NOMO-1 (cell line): Measurements from ENCODE around the gene ATG2A.

Source experiments
- DNase-seq, 2 experiments: peaks; one replicate each; lab custom pipeline; 2025; ENCODE audit not compliant: unreplicated experiment in 2 of 2; lab: John Stamatoyannopoulos, UW

ATG2A gene

GRCh38 chr11:64916775-64917662 is at the start of gene ATG2A:
Gene ATG2A (minus strand): TSS chr11:64917209. CDS start chr11:64917135, 74 bp downstream.
- peak; percentile 100 for DNase-seq

GRCh38 chr11:64963072-64963631 is 46.1 kb upstream of the ATG2A start:
- no peak for DNase-seq

- no peak for DNase-seq
Observed at GRCh38 chr11:64960719-64961118, 43.7 kb upstream of the ATG2A start.

GRCh38 chr11:64959498-64959897 is 42.5 kb upstream of the ATG2A start:
- no peak for DNase-seq

- DNase-seq: no peak
Observed at GRCh38 chr11:64954201-64954600, 37.2 kb upstream of the ATG2A start.

GRCh38 chr11:64951529-64951928 is 34.5 kb upstream of the ATG2A start:
- no peak for DNase-seq

- no peak for DNase-seq
Observed at GRCh38 chr11:64947208-64947814, 30.3 kb upstream of the ATG2A start.

GRCh38 chr11:64936539-64936938 is 19.5 kb upstream of the ATG2A start:
- no peak for DNase-seq

- no peak for DNase-seq
Observed at GRCh38 chr11:64935359-64936081, 18.5 kb upstream of the ATG2A start, which contains the start of gene GPHA2. Gene GPHA2 (minus strand): TSS chr11:64935893. CDS start chr11:64935460, 433 bp downstream.

- no peak for DNase-seq
Observed at GRCh38 chr11:64934682-64935358, 17.8 kb upstream of the ATG2A start.

- DNase-seq: peak; percentile 9 to 37
Observed at GRCh38 chr11:64933935-64934681, 17.1 kb upstream of the ATG2A start.

- DNase-seq: no peak
Observed at GRCh38 chr11:64933213-64933934, 16.4 kb upstream of the ATG2A start.

- DNase-seq: no peak
Observed at GRCh38 chr11:64932324-64932723, 15.3 kb upstream of the ATG2A start.

- no peak for DNase-seq
Observed at GRCh38 chr11:64931290-64931689, 14.3 kb upstream of the ATG2A start.

- DNase-seq: no peak
Observed at GRCh38 chr11:64930340-64930739, 13.3 kb upstream of the ATG2A start.

GRCh38 chr11:64929625-64930024 is 12.6 kb upstream of the ATG2A start:
- no peak for DNase-seq

GRCh38 chr11:64928957-64929356 is 11.9 kb upstream of the ATG2A start:
- DNase-seq: no peak

GRCh38 chr11:64926689-64927088 is 9.7 kb upstream of the ATG2A start:
- no peak for DNase-seq
